Keratinocyte (primary cell): Measurements from ENCODE around the gene DLG5. TPM values are rescaled to one million over a fixed set of nuclear protein-coding genes. Genes with fewer than 3 reads are reported as not detected.

ENCODE experiments used
- DNase-seq: peaks from one replicate; pipeline ENCODE4 v3.0.0-alpha.2; 2011; ENCODE audit warnings: low read depth, missing footprints, low spot score
- FAIRE-seq: peaks from 2 replicates; lab custom pipeline; 2011; peaks lifted over from hg19 to GRCh38; lab: Jason Lieb, UNC
- H2AFZ ChIP-seq: 2 replicates; pipeline ENCODE4 v1.6.0; 2012; ENCODE audit warnings: low read length, control low read depth, inconsistent platforms; ENCODE audit not compliant: control insufficient read depth
- H3K27ac ChIP-seq: 2 replicates; pipeline ENCODE4 v1.5.1; 2011; ENCODE audit warnings: low read length; ENCODE audit not compliant: control insufficient read depth, insufficient read depth
- H3K27me3 ChIP-seq: 3 replicates; pipeline ENCODE4 v1.6.0; 2011; ENCODE audit warnings: low read length; ENCODE audit not compliant: control insufficient read depth, insufficient read depth; ENCODE audit errors: extremely low read depth
- H3K36me3 ChIP-seq, 2 experiments: 2 replicates in 1 of 2; 3 replicates in 1 of 2; pipeline ENCODE4 v1.5.1; 2011; ENCODE audit warnings: low read length in 2 of 2, mild to moderate bottlenecking in 1 of 2; ENCODE audit not compliant: control insufficient read depth in 2 of 2, insufficient read depth in 2 of 2; ENCODE audit errors: extremely low read depth in 1 of 2
- H3K4me1 ChIP-seq: 3 replicates; pipeline ENCODE4 v1.5.1; 2011; ENCODE audit warnings: low read length; ENCODE audit not compliant: control insufficient read depth, insufficient read depth; ENCODE audit errors: extremely low read depth
- H3K4me2 ChIP-seq: 3 replicates; pipeline ENCODE4 v1.6.0; 2011; ENCODE audit warnings: low read depth, low read length; ENCODE audit not compliant: control insufficient read depth, insufficient read depth; ENCODE audit errors: extremely low read depth
- H3K4me3 ChIP-seq, 3 experiments: fragments of 200-600 bp in 1 of 3; sonication (generic) in 1 of 3; 2 replicates in 2 of 3; 3 replicates in 1 of 3; pipeline ENCODE4 v1.5.1; 2011 to 2016; ENCODE audit warnings: low read length in 3 of 3, mild to moderate bottlenecking in 3 of 3, control low read depth in 2 of 3, inconsistent platforms in 1 of 3, low read depth in 1 of 3, mixed read lengths in 1 of 3, mixed run types in 1 of 3, moderate library complexity in 1 of 3; ENCODE audit not compliant: control insufficient read depth in 2 of 3, insufficient read depth in 2 of 3; ENCODE audit errors: extremely low read depth in 1 of 3
- H3K79me2 ChIP-seq: 2 replicates; pipeline ENCODE4 v1.6.0; 2012; ENCODE audit warnings: low read length; ENCODE audit not compliant: control insufficient read depth, insufficient read depth
- H3K9ac ChIP-seq: 3 replicates; pipeline ENCODE4 v1.6.0; 2011; ENCODE audit warnings: low read length; ENCODE audit not compliant: control insufficient read depth, insufficient read depth; ENCODE audit errors: extremely low read depth
- H3K9me1 ChIP-seq: 3 replicates; pipeline ENCODE4 v1.6.0; 2011; ENCODE audit warnings: low read length; ENCODE audit not compliant: control insufficient read depth, insufficient read depth; ENCODE audit errors: extremely low read depth
- H3K9me3 ChIP-seq: 2 replicates; pipeline ENCODE4 v1.5.1; 2012; ENCODE audit warnings: low read depth, low read length; ENCODE audit not compliant: control insufficient read depth
- H4K20me1 ChIP-seq: 3 replicates; pipeline ENCODE4 v1.6.0; 2011; ENCODE audit warnings: low read length; ENCODE audit not compliant: control insufficient read depth, insufficient read depth; ENCODE audit errors: extremely low read depth
- CTCF ChIP-seq, 3 experiments: IDR thresholded peaks in 1 of 3; conservative IDR thresholded peaks in 1 of 3; optimal IDR thresholded peaks in 1 of 3; 2 replicates in 2 of 3; 3 replicates in 1 of 3; pipeline versions ENCODE3 to v1.5.1; 2011; ENCODE audit warnings: low read length in 3 of 3, mild to moderate bottlenecking in 3 of 3, moderate library complexity in 2 of 3, control low read depth in 1 of 3, inconsistent platforms in 1 of 3; ENCODE audit not compliant: insufficient read depth in 2 of 3; ENCODE audit errors: extremely low read depth in 1 of 3
- EZH2 ChIP-seq: IDR thresholded peaks from one replicate; pipeline ENCODE4 v1.6.1; 2012; ENCODE audit warnings: inconsistent platforms, mild to moderate bottlenecking, low read length, moderate library complexity
- dilution Hi-C: fragments of 300-500 bp; cut with MboI; formaldehyde crosslinking; loops from one replicate; pipeline ENCODE4 v1.7.0; 2020; ENCODE audit warnings: low sequenced_read_pairs; ENCODE audit not compliant: extremely low pct_ligation_motif_present
- polyA plus RNA-seq, 5 experiments: library from polyadenylated mRNA; depleted of rRNA in 3 of 5; stranded (reverse) in 3 of 5; stranded (forward) in 1 of 5; unstranded in 1 of 5; fragments of >200 nt; gene quantifications; 1 replicate in 1 of 5; 2 replicates in 3 of 5; 3 replicates in 1 of 5; pipeline versions ENCODE4 v1.2.1 to v1.2.3, GENCODE V29; 2011 to 2012; ENCODE audit warnings: missing spikeins in 2 of 5, low read depth in 1 of 5, low replicate concordance in 1 of 5

The DLG5 gene
- polyA plus RNA-seq, 1 donor (not counting 4 experiments of a cell fraction or from before 2014, with no cell fraction given), result 17.2 TPM

GRCh38 chr10:77770868-77771175 is 155.7 kb downstream of the DLG5 start:
- Histone ChIP-seq H3K27ac (no peak overlapping the region), H3K9me1 (no peaks in the 10 kb centered on the region), H3K79me2 (no peaks in the 10 kb centered on the region), H2AFZ (no peak overlapping the region), H3K4me1 (no peaks in the 10 kb centered on the region), H3K4me3 (no peak overlapping the region), H4K20me1 (no peaks in the 10 kb centered on the region), H3K36me3 (peaks cover 0 to 1% of the 10 kb centered on the region in 2 experiments), H3K9ac (no peak overlapping the region), H3K4me2 (no peak overlapping the region), H3K9me3 (no peaks in the 10 kb centered on the region), H3K27me3 (no peaks in the 10 kb centered on the region)
- no peak for DNase-seq
- dilution Hi-C loops, result no loop called here
- TF ChIP-seq CTCF (optimal IDR thresholded peaks at IDR 0.05 in 1 of 3, IDR thresholded peaks at IDR 0.05 in 1 of 3, conservative IDR thresholded peaks at IDR 0.05 in 1 of 3; ENCODE audit: extremely low read depth in 1 of 3, insufficient read depth in 2 of 3, low read length in 3 of 3) (no peak), EZH2 (no peak)
- FAIRE-seq, result no peak

- H3K4me1 ChIP-seq, result no peaks in the 10 kb centered on the region
- H3K27me3 ChIP-seq, result no peaks in the 10 kb centered on the region
- H3K9me3 ChIP-seq, result no peaks in the 10 kb centered on the region
- H4K20me1 ChIP-seq, result no peaks in the 10 kb centered on the region
- FAIRE-seq (no peak), DNase-seq (no peak)
- H3K36me3 ChIP-seq, result peaks cover 0 to 1% of the 10 kb centered on the region in 2 experiments
- no peaks in the 10 kb centered on the region for H3K79me2 ChIP-seq
- H3K4me2 ChIP-seq, result no peak overlapping the region
- H2AFZ ChIP-seq, result no peak overlapping the region
- no peak overlapping the region for H3K9ac ChIP-seq
- TF ChIP-seq CTCF (optimal IDR thresholded peaks at IDR 0.05 in 1 of 3, IDR thresholded peaks at IDR 0.05 in 1 of 3, conservative IDR thresholded peaks at IDR 0.05 in 1 of 3; ENCODE audit: extremely low read depth in 1 of 3, insufficient read depth in 2 of 3, low read length in 3 of 3), result no peak
- TF ChIP-seq EZH2, result no peak
- no peak overlapping the region for H3K27ac ChIP-seq
- H3K9me1 ChIP-seq, result no peaks in the 10 kb centered on the region
- no peak overlapping the region for H3K4me3 ChIP-seq
- dilution Hi-C loops, result no loop called here
These were observed 156.3 kb downstream of the DLG5 start for GRCh38 chr10:77770081-77770867.
